C4-2B (cell line): Measurements from ENCODE around the gene STK17A.

ENCODE experiments used
- ZFX ChIP-seq: fragments of 450-650 bp; IDR thresholded peaks from 2 replicates; pipeline ENCODE4 v1.6.1; 2017
- TF ChIP-seq, protein P1 (sequence below): fragments of 450-650 bp; conservative IDR thresholded peaks from 2 replicates; pipeline ENCODE4 v1.5.1; 2017; ENCODE audit warnings: mild to moderate bottlenecking

- TF ChIP-seq, protein P1, sequence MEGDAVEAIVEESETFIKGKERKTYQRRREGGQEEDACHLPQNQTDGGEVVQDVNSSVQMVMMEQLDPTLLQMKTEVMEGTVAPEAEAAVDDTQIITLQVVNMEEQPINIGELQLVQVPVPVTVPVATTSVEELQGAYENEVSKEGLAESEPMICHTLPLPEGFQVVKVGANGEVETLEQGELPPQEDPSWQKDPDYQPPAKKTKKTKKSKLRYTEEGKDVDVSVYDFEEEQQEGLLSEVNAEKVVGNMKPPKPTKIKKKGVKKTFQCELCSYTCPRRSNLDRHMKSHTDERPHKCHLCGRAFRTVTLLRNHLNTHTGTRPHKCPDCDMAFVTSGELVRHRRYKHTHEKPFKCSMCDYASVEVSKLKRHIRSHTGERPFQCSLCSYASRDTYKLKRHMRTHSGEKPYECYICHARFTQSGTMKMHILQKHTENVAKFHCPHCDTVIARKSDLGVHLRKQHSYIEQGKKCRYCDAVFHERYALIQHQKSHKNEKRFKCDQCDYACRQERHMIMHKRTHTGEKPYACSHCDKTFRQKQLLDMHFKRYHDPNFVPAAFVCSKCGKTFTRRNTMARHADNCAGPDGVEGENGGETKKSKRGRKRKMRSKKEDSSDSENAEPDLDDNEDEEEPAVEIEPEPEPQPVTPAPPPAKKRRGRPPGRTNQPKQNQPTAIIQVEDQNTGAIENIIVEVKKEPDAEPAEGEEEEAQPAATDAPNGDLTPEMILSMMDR, result no peak
- no peak for TF ChIP-seq ZFX
Measured at GRCh38 chr7:43569424-43569823, 13.5 kb upstream of the STK17A start.
